GM18507 (cell line): ENCODE data around the gene PLEKHA5.
"Not testable (repeated sequence)": the region's sequence is repeated elsewhere in the genome, so short reads cannot be mapped to it uniquely, and the experiment has no call there.

ENCODE experiments used
- DNase-seq: peaks from one replicate; pipeline ENCODE4 v3.0.0; 2011; ENCODE audit warnings: low read depth; ENCODE audit not compliant: insufficient read length; ENCODE audit errors: extremely low spot score
- FAIRE-seq: peaks from 2 replicates; lab custom pipeline; 2011; peaks lifted over from hg19 to GRCh38; lab: Jason Lieb, UNC

The PLEKHA5 gene

GRCh38 chr12:19217446-19217845 lies 87.9 kb downstream of the PLEKHA5 start:
- DNase-seq (no peak), FAIRE-seq (no peak)

- no peak for DNase-seq
- no peak for FAIRE-seq
Measured at GRCh38 chr12:19220205-19220604, 90.7 kb downstream of the PLEKHA5 start.

GRCh38 chr12:19220852-19221466 lies 91.4 kb downstream of the PLEKHA5 start:
- DNase-seq (no peak), FAIRE-seq (no peak)

- no peak for FAIRE-seq
Measured at GRCh38 chr12:19222558-19222957, 93.0 kb downstream of the PLEKHA5 start.

DNA sequence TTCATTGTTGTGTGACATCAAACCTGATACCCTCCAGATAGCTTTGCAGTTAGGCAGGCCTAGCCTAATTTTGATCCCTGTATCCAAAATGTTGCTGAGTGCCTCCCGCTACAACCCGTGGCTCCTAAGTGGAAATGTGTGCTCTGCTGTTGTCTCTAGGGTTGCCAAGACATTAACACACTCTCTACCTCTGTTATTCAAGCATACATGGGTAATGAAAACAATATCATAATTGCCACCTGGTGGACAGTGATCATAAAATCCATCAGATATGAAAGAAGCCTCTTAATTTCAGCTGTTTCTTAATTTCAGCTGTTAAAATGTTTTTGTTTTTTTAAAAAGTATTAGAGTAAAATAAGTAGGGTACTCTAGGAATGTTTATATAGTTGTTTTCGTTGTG lies 93.5 kb downstream of the PLEKHA5 start:
- DNase-seq, result no peak

More at GRCh38 chr12:19222558-19222957, 93.0 kb downstream of the PLEKHA5 start:
- no peak for DNase-seq

DNA sequence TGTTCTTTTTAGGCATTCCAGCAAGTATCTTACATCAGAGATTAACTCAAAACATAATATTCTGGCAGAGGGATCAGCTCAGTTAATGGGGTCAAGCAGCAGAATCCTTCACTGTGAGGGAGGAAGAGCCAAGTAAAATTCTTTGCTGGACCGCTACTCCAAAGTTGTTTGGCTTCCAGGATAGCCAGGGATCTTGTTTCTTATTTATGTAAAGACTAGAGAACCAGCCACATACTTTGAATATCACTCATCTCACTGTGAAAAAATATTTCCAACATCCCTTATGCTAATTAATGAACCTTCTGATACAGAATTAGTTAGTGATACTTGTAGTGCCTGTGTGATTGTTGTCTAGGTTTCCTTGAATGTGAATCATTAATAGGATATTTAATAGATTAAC lies 94.2 kb downstream of the PLEKHA5 start:
- FAIRE-seq (no peak), DNase-seq (no peak)

More for the DNA sequence above, 93.5 kb downstream of the PLEKHA5 start:
- no peak for FAIRE-seq

- no peak for FAIRE-seq
- DNase-seq, result no peak
Measured at GRCh38 chr12:19224746-19225145, 95.2 kb downstream of the PLEKHA5 start.

DNA sequence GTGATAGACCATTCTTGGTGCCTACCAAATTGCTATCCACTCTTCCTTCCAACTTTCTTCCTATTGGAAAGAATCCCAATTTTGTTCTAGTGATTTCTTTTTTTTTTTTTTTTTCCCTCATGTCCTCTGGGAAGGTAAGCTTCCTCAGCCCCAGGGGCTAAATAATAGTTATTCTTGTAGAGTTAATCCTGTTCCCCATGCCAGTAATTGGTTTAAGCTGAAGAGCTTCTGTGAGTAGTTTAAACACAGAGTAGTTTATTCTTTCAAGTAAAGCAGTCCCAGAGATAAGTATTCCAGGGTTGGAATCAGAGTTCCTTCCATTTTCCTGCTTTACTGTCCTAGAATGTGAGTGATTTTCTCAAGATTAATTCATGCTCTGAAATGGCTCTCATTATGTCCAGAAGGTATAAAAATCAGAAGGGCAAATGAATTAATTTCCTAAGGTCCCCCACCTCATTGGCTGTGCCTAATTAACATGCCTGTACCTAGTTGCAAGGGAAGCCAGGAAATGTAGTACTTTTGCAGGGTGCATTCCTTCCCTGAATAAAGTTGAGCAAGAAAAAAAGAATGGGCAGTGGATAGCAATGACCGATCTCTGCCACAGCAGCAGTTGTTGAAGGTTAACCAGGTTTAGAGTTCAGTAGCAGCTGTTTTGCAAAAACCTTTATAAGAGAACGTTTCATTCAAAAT lies 97.8 kb downstream of the PLEKHA5 start:
- FAIRE-seq, result no peak

DNA sequence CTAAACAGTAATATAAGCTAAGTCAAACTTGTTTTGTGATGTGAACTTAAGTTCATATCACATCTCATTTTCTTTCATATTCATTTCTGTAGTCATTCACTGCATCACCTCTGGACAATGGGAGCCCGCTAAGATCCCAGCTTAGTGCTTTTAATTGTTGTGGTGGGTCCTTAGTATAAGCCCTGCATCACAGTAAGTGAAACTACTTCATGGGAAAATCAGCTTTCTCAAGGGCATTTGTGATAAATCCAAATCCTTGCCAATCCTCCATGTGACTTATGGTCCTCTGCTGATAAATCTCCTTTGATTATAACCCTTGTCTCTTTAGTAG lies 98.3 kb downstream of the PLEKHA5 start:
- FAIRE-seq (no peak), DNase-seq (no peak)

More for the DNA sequence above, 97.8 kb downstream of the PLEKHA5 start:
- no peak for DNase-seq

- FAIRE-seq, result not testable (repeated sequence)
Measured at GRCh38 chr12:19229021-19229420, 99.5 kb downstream of the PLEKHA5 start.

GRCh38 chr12:19230299-19230866 lies 100.8 kb downstream of the PLEKHA5 start:
- FAIRE-seq, result no peak
- DNase-seq, result no peak

More at GRCh38 chr12:19229021-19229420, 99.5 kb downstream of the PLEKHA5 start:
- not testable (repeated sequence) for DNase-seq

GRCh38 chr12:19230896-19231295 lies 101.4 kb downstream of the PLEKHA5 start:
- DNase-seq, result no peak
- no peak for FAIRE-seq

- DNase-seq (no peak), FAIRE-seq (no peak)
Measured at GRCh38 chr12:19234171-19234704, 104.7 kb downstream of the PLEKHA5 start.

- FAIRE-seq (no peak), DNase-seq (no peak)
Measured at GRCh38 chr12:19234981-19235871, 105.7 kb downstream of the PLEKHA5 start.

DNA sequence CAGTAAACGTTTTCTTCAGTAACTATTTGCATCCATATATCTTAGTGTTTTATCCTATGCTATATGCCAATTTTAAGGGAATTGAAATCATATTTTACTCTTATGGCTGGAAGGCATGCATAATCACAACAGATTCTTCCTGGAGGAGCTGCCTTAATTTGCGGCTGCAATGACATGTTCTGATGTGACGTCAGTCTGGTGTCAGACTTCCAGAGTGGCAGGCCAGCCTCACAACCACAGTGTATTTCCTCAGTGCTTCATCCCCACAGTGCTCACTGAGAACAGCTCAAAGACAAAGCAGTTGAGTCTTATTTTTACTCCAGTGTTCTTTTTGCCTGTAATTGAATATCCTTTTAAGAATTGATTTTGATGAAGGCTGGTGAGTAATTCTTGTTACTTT lies 107.1 kb downstream of the PLEKHA5 start:
- DNase-seq (no peak), FAIRE-seq (no peak)

- FAIRE-seq (no peak), DNase-seq (no peak)
Measured at GRCh38 chr12:19238540-19238939, 109.0 kb downstream of the PLEKHA5 start.

- no peak for DNase-seq
- FAIRE-seq, result no peak
Measured at GRCh38 chr12:19239102-19239501, 109.6 kb downstream of the PLEKHA5 start.

- FAIRE-seq, result no peak
- DNase-seq, result no peak
Measured at GRCh38 chr12:19239616-19240234, 110.2 kb downstream of the PLEKHA5 start.

DNA sequence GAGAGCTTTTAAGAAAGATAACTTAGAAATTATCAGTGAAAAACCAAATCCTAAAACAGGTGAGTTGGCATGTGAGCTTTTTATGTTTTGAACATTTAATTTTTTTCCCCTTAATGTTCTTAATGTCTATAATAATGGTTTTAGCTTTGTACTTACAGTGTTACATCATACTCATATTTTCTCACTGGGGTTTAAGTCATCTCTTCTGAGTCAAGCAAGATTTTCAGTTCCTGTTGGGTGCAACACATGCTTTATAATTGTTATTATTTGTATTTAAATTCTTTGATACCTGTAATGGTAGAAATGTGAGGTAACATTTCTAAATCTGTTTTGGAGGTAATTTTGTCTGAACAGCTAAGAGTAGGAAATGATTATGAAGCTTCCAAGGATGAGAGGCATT lies 113.0 kb downstream of the PLEKHA5 start:
- DNase-seq, result no peak

More for the DNA sequence above, 113.0 kb downstream of the PLEKHA5 start:
- FAIRE-seq, result no peak
